ENCODE measurements around the gene APBB2.

- TF ChIP-seq, protein P1, sequence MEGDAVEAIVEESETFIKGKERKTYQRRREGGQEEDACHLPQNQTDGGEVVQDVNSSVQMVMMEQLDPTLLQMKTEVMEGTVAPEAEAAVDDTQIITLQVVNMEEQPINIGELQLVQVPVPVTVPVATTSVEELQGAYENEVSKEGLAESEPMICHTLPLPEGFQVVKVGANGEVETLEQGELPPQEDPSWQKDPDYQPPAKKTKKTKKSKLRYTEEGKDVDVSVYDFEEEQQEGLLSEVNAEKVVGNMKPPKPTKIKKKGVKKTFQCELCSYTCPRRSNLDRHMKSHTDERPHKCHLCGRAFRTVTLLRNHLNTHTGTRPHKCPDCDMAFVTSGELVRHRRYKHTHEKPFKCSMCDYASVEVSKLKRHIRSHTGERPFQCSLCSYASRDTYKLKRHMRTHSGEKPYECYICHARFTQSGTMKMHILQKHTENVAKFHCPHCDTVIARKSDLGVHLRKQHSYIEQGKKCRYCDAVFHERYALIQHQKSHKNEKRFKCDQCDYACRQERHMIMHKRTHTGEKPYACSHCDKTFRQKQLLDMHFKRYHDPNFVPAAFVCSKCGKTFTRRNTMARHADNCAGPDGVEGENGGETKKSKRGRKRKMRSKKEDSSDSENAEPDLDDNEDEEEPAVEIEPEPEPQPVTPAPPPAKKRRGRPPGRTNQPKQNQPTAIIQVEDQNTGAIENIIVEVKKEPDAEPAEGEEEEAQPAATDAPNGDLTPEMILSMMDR (IDR thresholded peaks at IDR 0.05): no peak
- no peak for TF ChIP-seq POLR2AphosphoS5 (IDR thresholded peaks at IDR 0.05)
Observed at GRCh38 chr4:40963897-40964478, 250.4 kb downstream of the APBB2 start.
